Nucleus accumbens (tissue), 56 donors: ENCODE measurements around the gene ABCA7.

ENCODE experiments used
- DNase-seq, 56 donors: peaks; one replicate each; lab custom pipeline; 2025; lab: John Stamatoyannopoulos, UW

ABCA7 gene

GRCh38 chr19:1032264-1032867 lies 7.5 kb upstream of the ABCA7 start:
- no peak for DNase-seq

GRCh38 chr19:1035998-1036621 lies 3.8 kb upstream of the ABCA7 start:
- DNase-seq: no peak

GRCh38 chr19:1037621-1038064 lies 2.3 kb upstream of the ABCA7 start:
- DNase-seq: no peak

- DNase-seq: no peak
Observed at GRCh38 chr19:1038978-1039645, 795 bp upstream of the ABCA7 start.

- peak in 55 of 56 donors; percentile 24 to 96 (median 80) for DNase-seq
Observed at GRCh38 chr19:1040476-1041271, 767 bp downstream of the ABCA7 start.

GRCh38 chr19:1041272-1041834 lies 1.4 kb downstream of the ABCA7 start:
- DNase-seq: no peak

- no peak for DNase-seq
Observed at GRCh38 chr19:1041835-1042685, 2.2 kb downstream of the ABCA7 start.

- DNase-seq: no peak
Observed at GRCh38 chr19:1042689-1043511, 3.0 kb downstream of the ABCA7 start.

GRCh38 chr19:1045247-1045603 lies 5.3 kb downstream of the ABCA7 start:
- peak in 1 of 56 donors; percentile 20 for DNase-seq

- no peak for DNase-seq
Observed at GRCh38 chr19:1046117-1046626, 6.3 kb downstream of the ABCA7 start.

- DNase-seq: no peak
Observed at GRCh38 chr19:1046836-1047695, 7.2 kb downstream of the ABCA7 start.

GRCh38 chr19:1047696-1048147 lies 7.8 kb downstream of the ABCA7 start:
- no peak for DNase-seq

- DNase-seq: no peak
Observed at GRCh38 chr19:1049106-1049505, 9.2 kb downstream of the ABCA7 start.

- no peak for DNase-seq
Observed at GRCh38 chr19:1049800-1050199, 9.9 kb downstream of the ABCA7 start.

- DNase-seq: no peak
Observed at GRCh38 chr19:1050989-1051788, 11.3 kb downstream of the ABCA7 start.

- DNase-seq: no peak
Observed at GRCh38 chr19:1051791-1052190, 11.9 kb downstream of the ABCA7 start.
